A673 (cell line): ENCODE data around the gene DDX51. TPM values are rescaled to one million over a fixed set of nuclear protein-coding genes. Genes with fewer than 3 reads are reported as not detected.

ENCODE experiments used
- BruUV-seq: library from RNA; stranded (reverse); fragments of 400-500 nt; replicated peaks from 2 replicates; lab custom pipeline; 2021; lab: Mats Ljungman, UMichigan
- CTCF ChIA-PET: fragments of 300-600 bp; sonication (Branson Sonifier 250); formaldehyde crosslinking; loops from one replicate; lab custom pipeline; 2022; ENCODE audit warnings: antibody characterized with exemption; lab: Charles Lee
- POLR2A ChIA-PET: fragments of 300-600 bp; sonication (Branson Sonifier 250); formaldehyde crosslinking; loops from one replicate; lab custom pipeline; 2022; ENCODE audit warnings: antibody characterized with exemption; ENCODE audit not compliant: low non-redundant PET; lab: Charles Lee
- DNase-seq: peaks from one replicate; pipeline ENCODE4 v3.0.0-alpha.2; 2015; ENCODE audit warnings: low spot score
- H3K27ac ChIP-seq: fragments of 200-600 bp; sonication (generic); 2 replicates; pipeline ENCODE4 v1.5.1; 2016; ENCODE audit warnings: mixed run types, low read depth, mild to moderate bottlenecking, mixed read lengths, antibody characterized with exemption, low read length; ENCODE audit not compliant: poor library complexity, severe bottlenecking
- H3K27me3 ChIP-seq: fragments of 200-600 bp; sonication (generic); replicated peaks from 2 replicates; pipeline ENCODE4 v1.6.1; 2017; ENCODE audit warnings: mixed run types, low read depth, mild to moderate bottlenecking, mixed read lengths, antibody characterized with exemption, low read length; ENCODE audit not compliant: insufficient read depth, poor library complexity
- H3K36me3 ChIP-seq: fragments of 200-600 bp; sonication (generic); 2 replicates; pipeline ENCODE4 v1.6.1; 2016; ENCODE audit warnings: mixed run types, mild to moderate bottlenecking, mixed read lengths, antibody characterized with exemption, low read length; ENCODE audit not compliant: insufficient read depth, poor library complexity, severe bottlenecking
- H3K4me1 ChIP-seq: fragments of 200-600 bp; sonication (generic); 2 replicates; pipeline ENCODE4 v1.6.1; 2017; ENCODE audit warnings: mixed run types, mild to moderate bottlenecking, mixed read lengths, antibody characterized with exemption, low read length; ENCODE audit not compliant: insufficient read depth, poor library complexity, severe bottlenecking
- H3K4me3 ChIP-seq: fragments of 200-600 bp; sonication (generic); 2 replicates; pipeline ENCODE4 v1.5.1; 2016; ENCODE audit warnings: low read depth, mixed run types, mild to moderate bottlenecking, mixed read lengths, low read length; ENCODE audit not compliant: poor library complexity, severe bottlenecking
- H3K9me3 ChIP-seq: fragments of 200-600 bp; sonication (generic); 2 replicates; pipeline ENCODE4 v1.6.1; 2016; ENCODE audit warnings: mixed run types, low read depth, mild to moderate bottlenecking, mixed read lengths, antibody characterized with exemption, low read length; ENCODE audit not compliant: poor library complexity, severe bottlenecking
- CTCF ChIP-seq: fragments of 300-800, 200-600 bp; sonication (generic); conservative IDR thresholded peaks from 2 replicates; pipeline ENCODE4 v1.5.1; 2017; ENCODE audit warnings: low read depth, mild to moderate bottlenecking, antibody characterized with exemption, low read length, moderate library complexity, mixed read lengths
- EZH2 ChIP-seq: fragments of 200-600 bp; sonication (generic); IDR thresholded peaks from 2 replicates; pipeline ENCODE4 v1.6.1; 2017; ENCODE audit warnings: borderline replicate concordance, low read depth, mild to moderate bottlenecking, mixed read lengths, antibody characterized with exemption, low read length; ENCODE audit not compliant: poor library complexity, severe bottlenecking
- intact Hi-C: fragments of 100-400 bp; cut with micrococcal nuclease; formaldehyde crosslinking; loops from one replicate; pipeline ENCODE4 v1.10.0; 2022; ENCODE audit not compliant: unreplicated experiment
- total RNA-seq: library from RNA; stranded (reverse); gene quantifications from 2 replicates; pipeline ENCODE4 v1.2.3, GENCODE V29; 2021

The DDX51 gene
- total RNA-seq, 1 experiment from 2014 or later = 38.9 TPM

GRCh38 chr12:132117558-132117875 lies 26.6 kb downstream of the DDX51 start:
- H3K36me3 ChIP-seq = no peaks in the 10 kb centered on the region
- no peaks in the 10 kb centered on the region for H3K27me3 ChIP-seq
- POLR2A ChIA-PET = no interaction called here
- TF ChIP-seq CTCF (no peak), EZH2 (no peak)
- CTCF ChIA-PET = no interaction called here
- intact Hi-C loops = no loop called here
- no TSS peak for BruUV-seq
- H3K4me3 ChIP-seq = no peak overlapping the region
- no peaks in the 10 kb centered on the region for H3K4me1 ChIP-seq
- H3K27ac ChIP-seq = no peak overlapping the region
- no peaks in the 10 kb centered on the region for H3K9me3 ChIP-seq
- DNase-seq = no peak

GRCh38 chr12:132116709-132117557 lies 27.2 kb downstream of the DDX51 start:
- no peak for DNase-seq
- ChIA-PET CTCF (no interaction called here), POLR2A (no interaction called here)
- H3K9me3 ChIP-seq = no peaks in the 10 kb centered on the region
- no peaks in the 10 kb centered on the region for H3K4me1 ChIP-seq
- no peaks in the 10 kb centered on the region for H3K36me3 ChIP-seq
- H3K27ac ChIP-seq = no peak overlapping the region
- intact Hi-C loops = no loop called here
- BruUV-seq = no TSS peak
- H3K27me3 ChIP-seq = no peaks in the 10 kb centered on the region
- no peak overlapping the region for H3K4me3 ChIP-seq
- TF ChIP-seq EZH2 = no peak
- TF ChIP-seq CTCF = no peak

- H3K27ac ChIP-seq = no peak overlapping the region
- H3K36me3 ChIP-seq = no peaks in the 10 kb centered on the region
- no TSS peak for BruUV-seq
- intact Hi-C loops = no loop called here
- ChIA-PET POLR2A (no interaction called here), CTCF (no interaction called here)
- H3K9me3 ChIP-seq = no peaks in the 10 kb centered on the region
- no peak for DNase-seq
- no peaks in the 10 kb centered on the region for H3K4me1 ChIP-seq
- no peak for TF ChIP-seq CTCF
- TF ChIP-seq EZH2 = no peak
- no peak overlapping the region for H3K4me3 ChIP-seq
- no peaks in the 10 kb centered on the region for H3K27me3 ChIP-seq
Measured at GRCh38 chr12:132115500-132115899, 28.6 kb downstream of the DDX51 start.
